Measurements from ENCODE around the gene GLIS1. TPM values are rescaled to one million over a fixed set of nuclear protein-coding genes. Genes with fewer than 3 reads are reported as not detected.

Gene GLIS1
- total and polyA plus RNA-seq, 2 of the 8 experiments (the other 6 are each of a cell fraction or from before 2014, with no cell fraction given): 0.15 to 0.22 TPM

DNA sequence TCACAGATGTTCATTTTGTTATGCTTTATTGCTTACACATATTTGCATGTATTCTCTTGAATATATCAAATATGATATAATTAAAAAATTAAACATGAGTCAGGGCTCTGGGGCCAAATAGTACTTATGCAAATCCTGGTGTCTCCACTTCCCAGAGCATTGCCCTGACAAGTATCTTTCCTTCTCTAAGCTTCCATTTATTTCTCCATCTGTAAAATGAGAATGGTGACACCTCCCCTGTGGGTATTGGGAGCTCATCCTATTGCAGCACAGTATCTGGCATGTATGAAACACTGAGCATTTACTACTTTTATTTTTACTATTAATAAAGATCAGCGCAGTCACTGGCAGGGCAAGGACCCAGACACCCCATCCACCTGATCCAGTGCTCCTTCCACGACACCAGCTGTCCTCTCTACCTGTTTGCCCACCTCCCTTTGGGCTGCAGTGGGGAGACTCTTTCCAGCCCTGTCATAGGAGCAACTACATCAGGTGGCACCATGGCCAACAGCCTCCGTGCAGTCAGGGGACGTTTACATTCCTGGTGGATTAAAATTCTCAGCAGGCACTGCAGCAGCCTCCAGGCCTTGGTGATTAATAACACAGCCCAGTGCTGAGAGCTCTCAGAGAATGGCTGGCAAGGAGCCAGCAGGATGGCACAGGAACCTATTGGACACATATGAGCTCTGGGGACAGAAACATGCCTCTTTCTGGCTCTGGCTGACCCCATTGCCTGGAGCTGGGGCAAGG lies 166.7 kb downstream of the GLIS1 start:
- CTCF ChIA-PET (ENCODE audit: partially characterized antibody): interaction anchor here (0.8 to 13.2 kb wide), 18 partner anchors 10 to 191 kb away, joined by 3 to 175 read pairs (median 4); no protein-coding TSS in a partner anchor

More for the DNA sequence above, 166.7 kb downstream of the GLIS1 start:
- peak overlapping the region; percentile 34 for H4K91ac ChIP-seq (replicated peaks; ENCODE audit: insufficient read length, low read length)
- H3K4me2 ChIP-seq (ENCODE audit: insufficient read depth in 1 of 2, low read depth in 2 of 2, low read length in 2 of 2): no peak overlapping the region
- no peak overlapping the region for H3K27ac ChIP-seq (ENCODE audit: low read depth, low read length)
- H4K5ac ChIP-seq (ENCODE audit: insufficient read length, low read depth, low read length): no peak overlapping the region
- DNase-seq (ENCODE audit: low read depth in 1 of 2, low spot score in 2 of 2) (no peak), FAIRE-seq (no peak)
- peaks cover 3 to 9% of the 10 kb centered on the region in 2 experiments; a peak in 3 of 4 replicates for H3K9me3 ChIP-seq (ENCODE audit: insufficient read depth in 2 of 2, low read depth in 1 of 2, low read length in 1 of 2)
- no peaks in the 10 kb centered on the region for H3K23me2 ChIP-seq (ENCODE audit: low read depth, low read length)
- no peak overlapping the region for H3K14ac ChIP-seq (ENCODE audit: insufficient read length)
- no peaks in the 10 kb centered on the region for H3K36me3 ChIP-seq (ENCODE audit: control insufficient read depth in 2 of 4, insufficient read depth in 4 of 4, low read length in 3 of 4)
- no peaks in the 10 kb centered on the region for H3K27me3 ChIP-seq (replicated peaks in 1 of 4; ENCODE audit: control insufficient read depth in 3 of 4, extremely low read depth in 1 of 4, insufficient read depth in 3 of 4, low read length in 3 of 4)
- no peak overlapping the region for H3K4ac ChIP-seq (replicated peaks; ENCODE audit: insufficient read length, low read depth, low read length)
- H3K9ac ChIP-seq (replicated peaks in 1 of 4; ENCODE audit: extremely low read depth in 1 of 4, low read depth in 3 of 4, low read length in 3 of 4): no peak overlapping the region
- peak overlapping the region; percentile 38; the same call in 1 of the 2 replicates for H3K18ac ChIP-seq (ENCODE audit: extremely low read depth, low read length)
- no peak overlapping the region for H2BK12ac ChIP-seq (ENCODE audit: low read depth, low read length)
- peaks cover 0 to 2% of the 10 kb centered on the region in 2 experiments for H4K20me1 ChIP-seq (replicated peaks in 1 of 2; ENCODE audit: control insufficient read depth in 1 of 2, insufficient read depth in 2 of 2, low read length in 2 of 2)
- H3K56ac ChIP-seq (replicated peaks; ENCODE audit: insufficient read length, low read depth, low read length): no peak overlapping the region
- H3K79me1 ChIP-seq (ENCODE audit: low read depth, low read length): no peaks in the 10 kb centered on the region
- H3K4me3 ChIP-seq (ENCODE audit: extremely low read depth in 1 of 4, insufficient read depth in 2 of 4, low read depth in 3 of 4, low read length in 4 of 4): no peak overlapping the region
- TF ChIP-seq, protein P1, sequence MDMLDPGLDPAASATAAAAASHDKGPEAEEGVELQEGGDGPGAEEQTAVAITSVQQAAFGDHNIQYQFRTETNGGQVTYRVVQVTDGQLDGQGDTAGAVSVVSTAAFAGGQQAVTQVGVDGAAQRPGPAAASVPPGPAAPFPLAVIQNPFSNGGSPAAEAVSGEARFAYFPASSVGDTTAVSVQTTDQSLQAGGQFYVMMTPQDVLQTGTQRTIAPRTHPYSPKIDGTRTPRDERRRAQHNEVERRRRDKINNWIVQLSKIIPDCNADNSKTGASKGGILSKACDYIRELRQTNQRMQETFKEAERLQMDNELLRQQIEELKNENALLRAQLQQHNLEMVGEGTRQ (IDR thresholded peaks at IDR 0.05; ENCODE audit: low read length): peak; percentile 17; the same call in 1 of the 2 replicates
- no peak for TF ChIP-seq SIX5 (IDR thresholded peaks at IDR 0.05; ENCODE audit: low read depth, low read length)
- TF ChIP-seq CTBP2 (IDR thresholded peaks at IDR 0.05; ENCODE audit: borderline replicate concordance, insufficient read depth, insufficient read length, low read length): no peak
- TF ChIP-seq SRF (IDR thresholded peaks at IDR 0.05; ENCODE audit: low read depth, low read length): no peak
- no peak for TF ChIP-seq CBX5 (IDR thresholded peaks at IDR 0.05; ENCODE audit: low read depth, low read length)
- no peak for TF ChIP-seq FOSL1 (IDR thresholded peaks at IDR 0.05; ENCODE audit: insufficient read depth, low read depth, low read length)
- H2BK5ac ChIP-seq (ENCODE audit: low read depth, low read length): no peak overlapping the region
- H2AK5ac ChIP-seq (ENCODE audit: low read depth, low read length): no peak overlapping the region
- no peak overlapping the region for H3K23ac ChIP-seq (ENCODE audit: insufficient read length)
- H4K8ac ChIP-seq (ENCODE audit: extremely low read depth, insufficient read depth, low read length): no peak overlapping the region
- peaks cover 0 to 12% (median 6%) of the 10 kb centered on the region in 4 experiments; a peak in 5 of 7 replicates for H3K4me1 ChIP-seq (replicated peaks in 1 of 4; ENCODE audit: control insufficient read depth in 3 of 4, insufficient read depth in 4 of 4, low read length in 3 of 4)
- H2BK15ac ChIP-seq (ENCODE audit: low read length): no peak overlapping the region
- no peak overlapping the region for H2BK20ac ChIP-seq (ENCODE audit: low read length)
- no peaks in the 10 kb centered on the region for H3K79me2 ChIP-seq (ENCODE audit: control insufficient read depth in 1 of 2, insufficient read depth in 2 of 2, low read length in 2 of 2)
- POLR2A ChIA-PET (ENCODE audit: partially characterized antibody): interaction anchor here (1.2 kb wide), 1 partner anchor 19 kb away, joined by 3 read pairs; no protein-coding TSS in a partner anchor
- no peak overlapping the region for H2BK120ac ChIP-seq (replicated peaks; ENCODE audit: low read depth, low read length)
- peak overlapping the region; percentile 19; the same call in 1 of the 2 replicates for H2AFZ ChIP-seq (ENCODE audit: low read length)
- WGBS, 2 experiments (ENCODE audit: extremely low coverage in 1 of 2, insufficient coverage in 1 of 2, insufficient read length in 1 of 2, insufficient replicate concordance in 2 of 2, low coverage in 1 of 2, low lambda C conversion rate in 2 of 2, missing lambda C conversion rate in 1 of 2): 70% methylated on average over 4 of the region's 4 CpGs; no CpG with 5 or more reads in 1 of the 2 experiments

Measured in H1 (cell line).